Measurements from ENCODE around the gene DYNC1H1.

DNA sequence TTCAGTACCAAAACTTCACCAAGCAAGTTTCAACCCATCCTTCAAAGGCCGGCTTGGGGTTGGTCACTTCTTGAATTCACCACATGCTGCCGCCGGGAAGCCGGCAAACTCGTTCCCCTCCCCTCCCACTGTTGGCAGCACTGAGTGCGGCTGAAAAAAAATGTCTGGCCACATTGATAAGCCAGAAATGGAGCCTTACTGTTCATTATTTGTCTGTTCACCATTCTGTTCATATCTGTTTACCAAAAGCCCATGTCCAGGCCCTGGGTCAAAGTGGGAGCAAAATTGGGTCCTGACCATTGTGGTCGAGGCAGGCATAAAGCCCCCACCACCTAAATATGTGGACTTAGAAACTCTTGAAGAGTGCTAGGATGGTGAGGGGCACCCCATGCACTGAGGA lies 129.7 kb downstream of the DYNC1H1 start:
- TF ChIP-seq EZH2phosphoT487 (IDR thresholded peaks at IDR 0.05; ENCODE audit: low read depth, severe bottlenecking, unreplicated experiment) = no peak
- TF ChIP-seq CTCF (IDR thresholded peaks at IDR 0.05; ENCODE audit: poor library complexity) = no peak

Measured in hepatocyte (in vitro differentiated cells).